Measurements from ENCODE around the gene CACNA1S.

DNA sequence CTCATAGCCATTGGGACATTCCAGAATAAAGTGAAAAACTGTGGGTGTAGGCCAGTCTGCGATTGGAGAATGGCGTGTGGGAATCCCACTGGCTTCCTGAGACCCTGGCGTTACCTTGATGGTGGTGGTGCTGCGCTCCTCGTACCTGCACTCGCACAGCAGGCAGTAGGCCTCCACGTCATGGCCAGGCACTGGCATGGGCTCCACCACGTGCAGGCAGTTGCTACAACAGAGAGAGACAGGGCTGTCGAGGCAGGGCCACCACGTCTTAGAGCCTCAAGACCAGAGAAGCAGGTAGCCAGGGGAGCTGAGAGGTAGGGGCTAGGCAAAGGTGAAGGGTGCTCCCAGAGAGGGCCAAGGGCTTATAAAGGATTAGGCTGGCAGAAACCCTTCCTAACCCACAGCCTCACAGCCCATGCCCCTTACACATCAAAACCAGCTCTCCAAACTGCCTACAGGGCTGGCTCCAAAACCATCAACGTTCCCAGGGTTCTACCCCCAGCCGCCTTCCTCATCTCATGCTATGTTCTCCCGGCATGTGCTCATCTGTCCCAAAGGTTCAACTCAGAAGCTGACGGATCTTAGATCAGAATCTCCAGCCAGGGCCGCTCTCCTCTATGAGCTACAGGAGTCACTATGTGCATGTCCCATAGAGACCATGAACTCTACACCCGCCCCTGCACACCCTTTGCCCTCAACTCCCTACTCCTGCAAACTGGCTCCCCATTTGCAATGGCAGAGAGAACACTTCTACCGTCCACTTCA is 34.6 kb upstream of the CACNA1S start:
- TF ChIP-seq, protein P1, sequence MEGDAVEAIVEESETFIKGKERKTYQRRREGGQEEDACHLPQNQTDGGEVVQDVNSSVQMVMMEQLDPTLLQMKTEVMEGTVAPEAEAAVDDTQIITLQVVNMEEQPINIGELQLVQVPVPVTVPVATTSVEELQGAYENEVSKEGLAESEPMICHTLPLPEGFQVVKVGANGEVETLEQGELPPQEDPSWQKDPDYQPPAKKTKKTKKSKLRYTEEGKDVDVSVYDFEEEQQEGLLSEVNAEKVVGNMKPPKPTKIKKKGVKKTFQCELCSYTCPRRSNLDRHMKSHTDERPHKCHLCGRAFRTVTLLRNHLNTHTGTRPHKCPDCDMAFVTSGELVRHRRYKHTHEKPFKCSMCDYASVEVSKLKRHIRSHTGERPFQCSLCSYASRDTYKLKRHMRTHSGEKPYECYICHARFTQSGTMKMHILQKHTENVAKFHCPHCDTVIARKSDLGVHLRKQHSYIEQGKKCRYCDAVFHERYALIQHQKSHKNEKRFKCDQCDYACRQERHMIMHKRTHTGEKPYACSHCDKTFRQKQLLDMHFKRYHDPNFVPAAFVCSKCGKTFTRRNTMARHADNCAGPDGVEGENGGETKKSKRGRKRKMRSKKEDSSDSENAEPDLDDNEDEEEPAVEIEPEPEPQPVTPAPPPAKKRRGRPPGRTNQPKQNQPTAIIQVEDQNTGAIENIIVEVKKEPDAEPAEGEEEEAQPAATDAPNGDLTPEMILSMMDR (IDR thresholded peaks at IDR 0.05; ENCODE audit: low read length) = no peak
- no peak for TF ChIP-seq EZH2 (optimal IDR thresholded peaks at IDR 0.05; ENCODE audit: low read depth, low read length)
- TF ChIP-seq EZH2phosphoT487 (IDR thresholded peaks at IDR 0.05; ENCODE audit: low read length) = no peak

All from MM.1S (cell line).